ENCODE data around the gene TRAPPC12.
"Not testable (repeated sequence)": the region's sequence is repeated elsewhere in the genome, so short reads cannot be mapped to it uniquely, and the experiment has no call there.

TRAPPC12 gene

GRCh38 chr2:3369340-3370181 lies 9.9 kb upstream of the TRAPPC12 start:
- not testable (repeated sequence) for DNase-seq (ENCODE audit: low read depth)

- no peak for DNase-seq (ENCODE audit: low read depth)
Observed at GRCh38 chr2:3376821-3377220, 2.7 kb upstream of the TRAPPC12 start.

- no peak for DNase-seq (ENCODE audit: low read depth)
Observed at GRCh38 chr2:3377279-3377611, 2.2 kb upstream of the TRAPPC12 start.

- DNase-seq (ENCODE audit: low read depth) = peak; percentile 93
Observed at GRCh38 chr2:3377612-3378432, 1.7 kb upstream of the TRAPPC12 start, which contains the start of gene EIPR1. EIPR1 (minus strand) TSS chr2:3377818; CDS start chr2:3377689, 129 bp downstream.

GRCh38 chr2:3379339-3379646 lies 201 bp upstream of the TRAPPC12 start:
- DNase-seq (ENCODE audit: low read depth) = no peak

- no peak for DNase-seq (ENCODE audit: low read depth)
Observed at GRCh38 chr2:3386448-3386958, 7.0 kb downstream of the TRAPPC12 start.

- DNase-seq (ENCODE audit: low read depth) = no peak
Observed at GRCh38 chr2:3387011-3387410, 7.5 kb downstream of the TRAPPC12 start.

GRCh38 chr2:3387644-3388411 lies 8.3 kb downstream of the TRAPPC12 start:
- DNase-seq (ENCODE audit: low read depth) = no peak

- no peak for DNase-seq (ENCODE audit: low read depth)
Observed at GRCh38 chr2:3388412-3388738, 8.9 kb downstream of the TRAPPC12 start.

- no peak for DNase-seq (ENCODE audit: low read depth)
Observed at GRCh38 chr2:3389193-3389592, 9.7 kb downstream of the TRAPPC12 start.

GRCh38 chr2:3390041-3390440 lies 10.5 kb downstream of the TRAPPC12 start:
- DNase-seq (ENCODE audit: low read depth) = no peak

- DNase-seq (ENCODE audit: low read depth) = no peak
Observed at GRCh38 chr2:3392216-3392615, 12.7 kb downstream of the TRAPPC12 start.

- DNase-seq (ENCODE audit: low read depth) = no peak
Observed at GRCh38 chr2:3396920-3397559, 17.5 kb downstream of the TRAPPC12 start.

- no peak for DNase-seq (ENCODE audit: low read depth)
Observed at GRCh38 chr2:3398857-3399256, 19.4 kb downstream of the TRAPPC12 start.

GRCh38 chr2:3399381-3399780 lies 19.9 kb downstream of the TRAPPC12 start:
- DNase-seq (ENCODE audit: low read depth) = no peak

GRCh38 chr2:3399829-3400228 lies 20.3 kb downstream of the TRAPPC12 start:
- no peak for DNase-seq (ENCODE audit: low read depth)

GRCh38 chr2:3403587-3404334 lies 24.3 kb downstream of the TRAPPC12 start:
- DNase-seq (ENCODE audit: low read depth) = no peak

- DNase-seq (ENCODE audit: low read depth) = no peak
Observed at GRCh38 chr2:3404349-3404894, 24.9 kb downstream of the TRAPPC12 start.

- DNase-seq (ENCODE audit: low read depth) = no peak
Observed at GRCh38 chr2:3405307-3405706, 25.8 kb downstream of the TRAPPC12 start.

- no peak for DNase-seq (ENCODE audit: low read depth)
Observed at GRCh38 chr2:3405876-3406275, 26.4 kb downstream of the TRAPPC12 start.

GRCh38 chr2:3406501-3406900 lies 27.0 kb downstream of the TRAPPC12 start:
- DNase-seq (ENCODE audit: low read depth) = no peak
